Measurements from ENCODE around the gene MYOM1.

DNA sequence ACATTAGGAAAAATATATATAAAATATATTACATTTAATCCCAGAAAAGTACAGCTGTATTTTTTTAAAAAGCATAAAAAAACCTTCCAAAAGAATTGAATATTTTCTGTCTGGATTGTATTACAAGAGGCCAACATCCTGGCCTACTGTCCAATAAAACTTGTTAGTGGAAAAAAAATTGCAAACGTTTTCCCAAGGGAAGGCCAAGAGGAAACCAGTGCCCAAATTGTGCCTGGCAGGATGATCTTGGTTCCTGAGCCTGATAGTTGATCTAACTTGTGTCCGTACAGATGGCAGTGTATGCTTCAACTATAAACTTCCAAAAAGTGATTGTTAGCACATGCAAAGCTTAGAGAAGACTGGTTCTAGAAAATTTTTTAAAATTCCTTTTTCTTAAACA lies 116.2 kb downstream of the MYOM1 start:
- no peak for TF ChIP-seq ZNF274 (IDR thresholded peaks at IDR 0.05; ENCODE audit: low read depth, low read length)
- TF ChIP-seq SUZ12 (IDR thresholded peaks at IDR 0.05; ENCODE audit: extremely low read depth, insufficient read depth, insufficient read length) = no peak
- TF ChIP-seq YY1 (IDR thresholded peaks at IDR 0.05; ENCODE audit: insufficient read depth, insufficient read length) = no peak
